Epidermal melanocyte (primary cell): Measurements from ENCODE around the gene AARS2.

Experiments
- DNase-seq: peaks from one replicate; pipeline ENCODE4 v3.0.0; 2011; ENCODE audit warnings: low spot score; ENCODE audit not compliant: insufficient read length

The AARS2 gene

GRCh38 chr6:44301782-44302564, 11.2 kb downstream of the AARS2 start:
- DNase-seq, result no peak

- DNase-seq, result no peak
Measured at GRCh38 chr6:44301106-44301505, 12.0 kb downstream of the AARS2 start.

GRCh38 chr6:44300292-44300823, 12.8 kb downstream of the AARS2 start:
- no peak for DNase-seq

- no peak for DNase-seq
Measured at GRCh38 chr6:44298864-44299263, 14.3 kb downstream of the AARS2 start.

- no peak for DNase-seq
Measured at GRCh38 chr6:44298055-44298803, 14.9 kb downstream of the AARS2 start.

GRCh38 chr6:44297063-44298038, 15.8 kb downstream of the AARS2 start:
- no peak for DNase-seq

GRCh38 chr6:44294832-44295791, 18.0 kb downstream of the AARS2 start:
- DNase-seq, result no peak

- DNase-seq, result no peak
Measured at GRCh38 chr6:44292661-44293365, 20.3 kb downstream of the AARS2 start.

- DNase-seq, result no peak
Measured at GRCh38 chr6:44291841-44292240, 21.3 kb downstream of the AARS2 start.

- DNase-seq, result no peak
Measured at GRCh38 chr6:44289726-44290260, 23.4 kb downstream of the AARS2 start.

GRCh38 chr6:44286747-44287146, 26.4 kb downstream of the AARS2 start:
- DNase-seq, result no peak

- DNase-seq, result no peak
Measured at GRCh38 chr6:44286285-44286565, 26.9 kb downstream of the AARS2 start.

GRCh38 chr6:44285552-44286284, 27.4 kb downstream of the AARS2 start:
- no peak for DNase-seq

GRCh38 chr6:44284867-44285266, 28.3 kb downstream of the AARS2 start:
- no peak for DNase-seq

- no peak for DNase-seq
Measured at GRCh38 chr6:44284121-44284520, 29.0 kb downstream of the AARS2 start.

- no peak for DNase-seq
Measured at GRCh38 chr6:44278774-44279697, 34.1 kb downstream of the AARS2 start.

GRCh38 chr6:44278315-44278714, 34.8 kb downstream of the AARS2 start:
- no peak for DNase-seq

GRCh38 chr6:44277763-44278162, 35.4 kb downstream of the AARS2 start:
- no peak for DNase-seq
